ENCODE data around the gene ZBTB7C. TPM values are rescaled to one million over a fixed set of nuclear protein-coding genes. Genes with fewer than 3 reads are reported as not detected.

The ZBTB7C gene
- total RNA-seq, 2 experiments from 2014 or later = 0.05 TPM; not detected in 1

DNA sequence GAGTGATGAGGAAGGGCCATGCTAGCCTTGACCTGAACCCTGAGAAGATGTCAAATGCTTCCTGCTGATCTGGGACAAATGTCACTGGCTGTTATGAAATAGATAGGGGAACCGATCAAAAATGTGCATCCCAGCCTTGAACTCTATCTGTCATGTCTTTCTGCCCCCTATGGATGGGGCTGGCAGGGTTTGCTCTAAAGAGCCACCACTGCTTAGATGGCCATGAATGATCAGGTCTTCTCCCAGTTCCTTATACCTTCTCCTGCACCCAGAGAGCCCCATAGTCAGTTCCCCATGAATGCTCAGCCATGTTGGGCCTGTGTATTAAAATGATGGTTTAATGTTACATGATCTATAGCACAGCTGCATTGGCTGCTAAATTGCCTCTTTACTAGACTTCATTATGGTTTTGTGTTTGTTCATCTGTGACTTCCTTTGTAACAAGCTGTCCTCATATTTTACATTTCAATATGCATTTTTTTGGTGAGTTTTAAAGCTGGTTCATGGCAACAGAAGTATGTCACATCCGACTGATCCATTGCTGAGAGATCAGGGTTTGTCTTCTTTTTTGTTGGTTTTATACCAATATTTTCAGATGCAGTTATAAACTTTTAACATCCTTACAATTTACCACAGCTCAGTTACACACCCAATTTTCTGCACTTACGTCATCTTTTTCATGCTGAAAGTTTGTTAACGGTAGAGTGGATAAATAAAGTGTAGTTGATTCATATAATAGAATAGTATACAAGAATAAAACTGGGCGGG is 422.4 kb downstream of the ZBTB7C start:
- no peaks in the 10 kb centered on the region for H3K36me3 Mint-ChIP-seq
- intact Hi-C loops (cut with micrococcal nuclease) = no loop called here
- no peak for DNase-seq
- peaks cover 11% of the 10 kb centered on the region for H3K27me3 Mint-ChIP-seq
- no peaks in the 10 kb centered on the region for H3K9me3 Mint-ChIP-seq
- no peak overlapping the region for H3K27ac Mint-ChIP-seq
- H3K4me3 Mint-ChIP-seq = no peak overlapping the region
- CTCF ChIA-PET = interaction anchor here (0.7 to 1.7 kb wide), 4 partner anchors 10 to 212 kb away, joined by 3 to 10 read pairs (median 3); no protein-coding TSS in a partner anchor
- POLR2A ChIA-PET = interaction anchor here (0.6 kb wide), 1 partner anchor 143 kb away, joined by 3 read pairs; no protein-coding TSS in a partner anchor
- no peaks in the 10 kb centered on the region for H3K4me1 Mint-ChIP-seq (ENCODE audit: low read depth)

DNA sequence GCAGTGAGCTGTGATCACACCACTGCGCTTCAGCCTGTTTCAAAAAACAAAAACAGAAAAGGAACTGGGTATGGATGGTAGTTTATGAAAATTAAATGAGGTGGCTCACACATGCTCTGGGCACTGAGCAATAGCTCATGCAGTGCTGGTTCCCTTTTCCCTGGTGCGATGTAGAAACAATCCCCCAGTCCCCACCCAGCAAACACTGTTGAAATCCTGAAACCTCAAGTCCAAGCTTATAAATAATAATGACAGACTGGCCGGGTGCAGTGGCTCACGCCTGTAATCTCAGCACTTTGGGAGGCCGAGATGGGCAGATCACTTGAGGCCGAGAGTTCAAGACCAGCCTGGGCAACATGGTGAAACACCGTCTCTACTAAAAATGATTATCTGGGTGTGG is 423.3 kb downstream of the ZBTB7C start:
- POLR2A ChIA-PET = no interaction called here
- Mint-ChIP-seq H3K36me3 (no peaks in the 10 kb centered on the region), H3K27me3 (peaks cover 7% of the 10 kb centered on the region), H3K9me3 (no peaks in the 10 kb centered on the region), H3K4me3 (no peak overlapping the region), H3K4me1 (ENCODE audit: low read depth) (no peaks in the 10 kb centered on the region), H3K27ac (no peak overlapping the region)
- CTCF ChIA-PET = interaction anchor here (0.6 kb wide), 1 partner anchor 11 kb away, joined by 3 read pairs; no protein-coding TSS in a partner anchor
- DNase-seq = no peak
- intact Hi-C loops (cut with micrococcal nuclease) = no loop called here

DNA sequence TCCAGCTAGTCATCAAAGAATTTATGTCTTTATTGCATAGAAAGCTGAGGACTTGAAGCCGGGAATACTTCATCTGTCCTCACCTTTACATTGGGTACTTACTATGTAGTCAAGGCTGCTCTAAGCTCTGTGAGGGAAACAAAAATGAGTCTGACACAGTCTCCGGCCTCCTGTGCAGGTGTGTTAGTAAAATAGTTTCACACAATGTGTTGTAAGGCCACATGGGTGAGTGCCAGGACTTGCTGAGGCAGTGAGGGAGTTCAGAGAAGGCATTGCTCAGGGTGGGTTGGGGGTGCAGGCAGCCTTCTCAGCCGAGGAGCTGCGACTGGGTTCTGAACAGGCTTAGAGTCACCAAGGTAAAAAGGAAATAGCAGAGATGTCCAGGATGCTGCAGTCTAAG is 424.2 kb downstream of the ZBTB7C start:
- no peak overlapping the region for H3K4me3 Mint-ChIP-seq
- H3K9me3 Mint-ChIP-seq = no peaks in the 10 kb centered on the region
- ChIA-PET POLR2A (no interaction called here), CTCF (interaction anchor here (2.4 kb wide), 1 partner anchor 12 kb away, joined by 6 read pairs; no protein-coding TSS in a partner anchor)
- no peaks in the 10 kb centered on the region for H3K4me1 Mint-ChIP-seq (ENCODE audit: low read depth)
- no peaks in the 10 kb centered on the region for H3K36me3 Mint-ChIP-seq
- no peak for DNase-seq
- peaks cover 1% of the 10 kb centered on the region for H3K27me3 Mint-ChIP-seq
- H3K27ac Mint-ChIP-seq = no peak overlapping the region
- intact Hi-C loops (cut with micrococcal nuclease) = no loop called here

DNA sequence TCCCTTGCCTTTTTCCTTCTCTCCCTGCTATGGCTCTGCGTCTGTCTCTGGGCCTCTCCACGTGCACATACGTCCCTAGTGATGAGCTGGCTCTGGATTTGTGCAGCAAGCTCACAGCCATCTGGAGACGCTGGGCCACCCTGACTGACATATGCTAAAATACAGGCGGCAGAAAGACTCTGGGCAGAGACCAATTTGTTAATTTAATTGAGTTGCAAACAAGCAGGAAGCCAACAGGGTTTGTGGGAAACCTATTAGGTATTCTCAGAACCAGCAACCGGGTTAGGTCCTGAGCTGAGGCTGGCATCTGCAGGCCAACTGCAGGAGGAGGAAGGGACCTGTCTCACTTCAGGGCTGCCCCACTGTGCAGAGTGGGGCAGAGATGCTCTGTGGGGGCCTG is 425.2 kb downstream of the ZBTB7C start:
- Mint-ChIP-seq H3K27me3 (no peaks in the 10 kb centered on the region), H3K4me3 (no peak overlapping the region), H3K4me1 (ENCODE audit: low read depth) (no peaks in the 10 kb centered on the region), H3K36me3 (no peaks in the 10 kb centered on the region), H3K9me3 (no peaks in the 10 kb centered on the region), H3K27ac (no peak overlapping the region)
- DNase-seq = no peak
- ChIA-PET CTCF (interaction anchor here (2.4 kb wide), 1 partner anchor 13 kb away, joined by 6 read pairs; no protein-coding TSS in a partner anchor), POLR2A (no interaction called here)
- intact Hi-C loops (cut with micrococcal nuclease) = no loop called here

DNA sequence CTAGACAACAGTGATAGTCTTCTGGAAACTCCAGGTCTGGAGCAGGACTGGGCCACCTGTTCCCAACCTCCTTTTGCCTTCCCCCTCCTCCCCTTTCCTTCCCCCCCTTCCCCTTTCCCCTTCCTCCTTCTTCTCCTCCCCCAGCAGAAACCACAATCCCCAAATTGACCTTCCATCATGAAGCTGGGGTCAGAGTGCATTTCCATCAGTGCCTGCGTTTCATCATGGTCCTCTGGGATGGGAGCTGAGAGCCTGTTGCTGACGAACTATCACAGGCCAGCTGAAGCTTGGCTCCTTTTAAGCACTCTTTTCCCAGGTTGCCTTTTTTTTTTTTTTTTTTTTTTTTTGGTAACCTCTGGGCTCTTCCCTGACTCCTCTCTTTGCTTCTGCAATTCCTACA is 426.1 kb downstream of the ZBTB7C start:
- ChIA-PET CTCF (interaction anchor here (2.4 kb wide), 1 partner anchor 14 kb away, joined by 6 read pairs; no protein-coding TSS in a partner anchor), POLR2A (no interaction called here)
- no peak overlapping the region for H3K27ac Mint-ChIP-seq
- no peak for DNase-seq
- H3K4me1 Mint-ChIP-seq (ENCODE audit: low read depth) = no peaks in the 10 kb centered on the region
- intact Hi-C loops (cut with micrococcal nuclease) = no loop called here
- no peak overlapping the region for H3K4me3 Mint-ChIP-seq
- H3K9me3 Mint-ChIP-seq = no peaks in the 10 kb centered on the region
- no peaks in the 10 kb centered on the region for H3K27me3 Mint-ChIP-seq
- no peaks in the 10 kb centered on the region for H3K36me3 Mint-ChIP-seq

DNA sequence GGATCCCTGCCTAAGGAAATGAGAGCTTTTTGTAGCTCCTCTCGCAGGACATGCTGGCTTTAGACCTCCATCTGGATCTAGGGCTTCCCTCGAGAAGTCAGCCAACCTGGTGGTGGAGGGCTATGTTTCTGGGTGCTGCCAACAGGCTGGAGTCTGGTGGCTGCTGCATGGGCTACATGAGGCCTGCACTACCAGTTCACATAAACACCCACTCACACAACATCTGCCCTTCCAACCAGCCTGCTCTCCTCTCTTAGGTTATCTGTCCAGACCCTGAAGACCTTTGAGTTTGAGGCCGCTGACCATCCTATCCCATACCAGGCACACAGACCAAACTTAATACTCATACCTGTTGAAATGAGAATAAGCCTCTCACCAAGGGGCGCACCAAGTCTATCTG is 427.4 kb downstream of the ZBTB7C start:
- Mint-ChIP-seq H3K27ac (no peak overlapping the region), H3K4me1 (ENCODE audit: low read depth) (no peaks in the 10 kb centered on the region), H3K36me3 (no peaks in the 10 kb centered on the region), H3K4me3 (no peak overlapping the region), H3K27me3 (no peaks in the 10 kb centered on the region), H3K9me3 (no peaks in the 10 kb centered on the region)
- DNase-seq = no peak
- CTCF ChIA-PET = interaction anchor here (1.0 kb wide), 1 partner anchor 16 kb away, joined by 3 read pairs; no protein-coding TSS in a partner anchor
- POLR2A ChIA-PET = no interaction called here
- intact Hi-C loops (cut with micrococcal nuclease) = no loop called here

DNA sequence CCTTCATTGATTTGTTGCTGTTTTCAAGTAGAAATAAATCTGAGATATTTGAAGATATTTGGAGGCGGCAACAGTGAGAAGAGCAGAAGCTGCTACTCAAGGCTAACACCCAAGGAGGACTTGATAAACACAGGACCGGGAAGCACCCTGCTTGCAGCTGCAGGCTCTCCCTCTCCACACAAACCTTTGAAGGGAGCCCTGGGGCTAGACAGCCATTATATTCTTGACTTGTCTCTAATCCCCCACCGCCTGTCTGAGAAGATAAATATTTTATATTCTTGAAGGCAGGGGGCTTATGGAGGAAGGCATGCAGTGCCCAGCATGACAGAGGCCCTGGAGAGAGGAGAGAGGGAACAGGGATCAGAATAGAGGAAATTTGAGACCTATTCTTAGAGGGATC is 427.9 kb downstream of the ZBTB7C start:
- ChIA-PET CTCF (interaction anchor here (1.0 kb wide), 1 partner anchor 16 kb away, joined by 3 read pairs; no protein-coding TSS in a partner anchor), POLR2A (no interaction called here)
- no peak overlapping the region for H3K4me3 Mint-ChIP-seq
- no peak for DNase-seq
- no peaks in the 10 kb centered on the region for H3K36me3 Mint-ChIP-seq
- intact Hi-C loops (cut with micrococcal nuclease) = no loop called here
- H3K4me1 Mint-ChIP-seq (ENCODE audit: low read depth) = no peaks in the 10 kb centered on the region
- H3K27ac Mint-ChIP-seq = no peak overlapping the region
- no peaks in the 10 kb centered on the region for H3K27me3 Mint-ChIP-seq
- H3K9me3 Mint-ChIP-seq = no peaks in the 10 kb centered on the region

DNA sequence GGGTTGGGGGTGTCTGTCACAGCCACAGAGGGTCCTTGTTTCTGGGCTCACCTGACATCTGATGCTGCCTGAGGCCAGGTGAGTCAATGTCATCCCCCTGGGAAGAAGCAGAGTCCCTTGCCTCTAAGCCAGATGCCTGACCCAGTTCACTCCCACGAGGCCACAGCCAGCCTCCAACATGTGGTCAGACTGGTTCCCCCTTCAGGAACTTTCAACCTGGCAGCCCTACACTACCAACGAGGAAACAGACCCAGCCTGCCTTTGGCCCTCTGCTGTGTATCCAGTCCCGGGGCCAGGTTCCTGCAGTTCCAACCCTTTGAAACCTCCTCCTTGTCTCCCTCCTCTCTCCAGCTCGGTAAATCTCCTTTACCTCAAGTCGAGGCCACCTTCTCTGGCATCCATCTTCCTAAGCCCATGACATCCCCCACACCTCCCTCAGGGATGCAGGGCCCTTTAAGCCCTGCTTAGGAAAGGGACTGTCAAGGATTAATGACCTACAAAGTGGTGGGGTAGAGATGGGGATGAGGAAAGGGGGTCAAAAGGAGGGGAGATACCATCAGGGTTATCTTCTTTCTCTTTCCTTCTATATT is 429.5 kb downstream of the ZBTB7C start:
- Mint-ChIP-seq H3K27ac (no peak overlapping the region), H3K9me3 (no peaks in the 10 kb centered on the region), H3K4me3 (no peak overlapping the region), H3K36me3 (no peaks in the 10 kb centered on the region), H3K4me1 (ENCODE audit: low read depth) (no peaks in the 10 kb centered on the region), H3K27me3 (no peaks in the 10 kb centered on the region)
- intact Hi-C loops (cut with micrococcal nuclease) = no loop called here
- ChIA-PET POLR2A (no interaction called here), CTCF (no interaction called here)
- no peak for DNase-seq

DNA sequence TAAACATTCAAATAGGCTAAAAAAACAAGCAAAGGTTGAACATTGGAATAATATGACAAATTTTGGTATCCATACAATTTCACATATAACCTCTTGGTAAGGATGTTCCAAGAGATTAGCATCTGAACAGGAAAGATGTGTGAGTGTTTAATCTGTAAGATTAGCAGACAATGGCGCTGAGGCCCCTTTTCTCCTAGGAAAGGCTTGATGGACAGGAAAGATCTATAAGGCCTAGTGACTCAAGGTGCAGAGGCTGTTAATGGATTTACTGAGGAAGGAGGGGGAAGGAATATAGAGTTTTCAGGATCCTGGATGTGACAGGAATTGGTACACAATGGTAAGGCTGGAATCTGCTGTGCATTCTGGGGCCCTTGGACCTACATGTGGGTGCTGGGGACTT is 430.6 kb downstream of the ZBTB7C start:
- peaks cover 3% of the 10 kb centered on the region for H3K27me3 Mint-ChIP-seq
- intact Hi-C loops (cut with micrococcal nuclease) = no loop called here
- no peaks in the 10 kb centered on the region for H3K36me3 Mint-ChIP-seq
- H3K27ac Mint-ChIP-seq = no peak overlapping the region
- CTCF ChIA-PET = no interaction called here
- no peak overlapping the region for H3K4me3 Mint-ChIP-seq
- DNase-seq = no peak
- POLR2A ChIA-PET = no interaction called here
- H3K9me3 Mint-ChIP-seq = no peaks in the 10 kb centered on the region
- no peaks in the 10 kb centered on the region for H3K4me1 Mint-ChIP-seq (ENCODE audit: low read depth)

DNA sequence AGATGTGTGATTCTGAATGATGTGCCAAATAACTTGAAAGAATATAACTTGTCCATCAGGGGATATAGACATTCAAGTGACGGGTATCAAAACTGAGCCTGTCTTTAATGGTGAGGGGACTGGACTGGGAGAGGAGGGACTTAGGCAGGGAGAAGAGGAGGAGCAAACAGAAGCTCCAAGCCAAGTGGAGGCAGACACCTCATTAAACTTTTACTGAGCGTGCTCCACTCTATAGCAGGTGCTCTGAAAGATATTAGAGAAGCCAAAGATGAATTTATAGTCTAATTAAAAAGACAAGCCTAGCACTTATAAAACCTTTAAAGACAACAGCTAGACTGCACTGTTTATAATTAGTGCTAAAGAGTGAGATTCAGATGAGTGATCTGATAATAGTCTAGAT is 431.0 kb downstream of the ZBTB7C start:
- intact Hi-C loops (cut with micrococcal nuclease) = no loop called here
- no peak for DNase-seq
- peaks cover 3% of the 10 kb centered on the region for H3K27me3 Mint-ChIP-seq
- CTCF ChIA-PET = no interaction called here
- no peaks in the 10 kb centered on the region for H3K4me1 Mint-ChIP-seq (ENCODE audit: low read depth)
- no peaks in the 10 kb centered on the region for H3K36me3 Mint-ChIP-seq
- no peak overlapping the region for H3K27ac Mint-ChIP-seq
- H3K4me3 Mint-ChIP-seq = no peak overlapping the region
- no peaks in the 10 kb centered on the region for H3K9me3 Mint-ChIP-seq
- POLR2A ChIA-PET = no interaction called here
